Right lobe of liver (tissue), 4 donors: ENCODE measurements around the gene DAGLA.

ENCODE experiments used
- CTCF ChIP-seq, 4 donors: fragments of 200-600 bp in 3 of 4; fragments of 450-650 bp in 1 of 4; IDR thresholded peaks; one replicate each; pipeline versions ENCODE4 v1.5.1 to v1.8.0; 2016 to 2022; ENCODE audit warnings: antibody characterized with exemption in 4 of 4, mild to moderate bottlenecking in 2 of 4
- POLR2A ChIP-seq: fragments of 450-650 bp; IDR thresholded peaks from one replicate; pipeline ENCODE4 v1.6.1; 2017; ENCODE audit warnings: antibody characterized with exemption, mild to moderate bottlenecking
- donor health status: DM: no; HTN: no; CAD: no.
- donor health status: DM: no; HTN: no; CAD: no.
- donor health status: DM: no; HTN: yes; CAD: no.

GRCh38 chr11:61782841-61783240 lies 102.7 kb downstream of the DAGLA start:
- TF ChIP-seq CTCF (IDR thresholded peaks at IDR 0.05) (no peak), POLR2A (no peak)
